ENCODE results near the gene ENTREP1. TPM values are rescaled to one million over a fixed set of nuclear protein-coding genes. Genes with fewer than 3 reads are reported as not detected.

Gene ENTREP1
- total and polyA plus RNA-seq, 2 donors (not counting 1 experiment from before 2014, with no cell fraction given) = 0.06 TPM; not detected in 1

DNA sequence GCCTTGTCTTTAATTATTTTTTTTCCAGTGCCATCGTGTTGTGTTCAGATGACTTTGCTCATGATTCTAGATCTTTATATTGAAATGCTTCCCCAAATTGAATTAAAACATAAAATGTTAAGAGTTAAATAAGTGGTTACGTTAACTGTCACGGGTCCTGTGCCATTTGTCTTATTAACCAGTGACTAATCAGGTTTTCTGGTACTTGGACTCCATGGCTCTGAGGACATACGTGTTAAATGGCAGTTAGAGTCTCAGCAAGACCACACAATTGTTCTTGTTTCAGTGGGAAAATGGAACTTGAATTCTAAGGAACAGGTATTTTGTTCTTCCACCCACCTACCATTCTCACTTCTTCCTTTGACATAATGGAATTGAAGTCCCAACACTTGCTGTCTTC is 32.8 kb downstream of the ENTREP1 start:
- no peak overlapping the region for H2AFZ ChIP-seq (ENCODE audit: low read length)
- no peaks in the 10 kb centered on the region for H3K36me3 ChIP-seq (ENCODE audit: control insufficient read depth, insufficient read depth, low read length)
- H3K27me3 ChIP-seq (ENCODE audit: control insufficient read depth, insufficient read depth, low read length) = no peaks in the 10 kb centered on the region
- no peak overlapping the region for H3K4me2 ChIP-seq (ENCODE audit: extremely low read depth, insufficient read depth, low read length)
- no peak for DNase-seq (ENCODE audit: low read depth in 2 of 2)
- no peak overlapping the region for H3K27ac ChIP-seq (ENCODE audit: insufficient read depth, low read length)
- no peak overlapping the region for H3K9ac ChIP-seq (ENCODE audit: insufficient read depth, low read length)
- TF ChIP-seq, protein P1, sequence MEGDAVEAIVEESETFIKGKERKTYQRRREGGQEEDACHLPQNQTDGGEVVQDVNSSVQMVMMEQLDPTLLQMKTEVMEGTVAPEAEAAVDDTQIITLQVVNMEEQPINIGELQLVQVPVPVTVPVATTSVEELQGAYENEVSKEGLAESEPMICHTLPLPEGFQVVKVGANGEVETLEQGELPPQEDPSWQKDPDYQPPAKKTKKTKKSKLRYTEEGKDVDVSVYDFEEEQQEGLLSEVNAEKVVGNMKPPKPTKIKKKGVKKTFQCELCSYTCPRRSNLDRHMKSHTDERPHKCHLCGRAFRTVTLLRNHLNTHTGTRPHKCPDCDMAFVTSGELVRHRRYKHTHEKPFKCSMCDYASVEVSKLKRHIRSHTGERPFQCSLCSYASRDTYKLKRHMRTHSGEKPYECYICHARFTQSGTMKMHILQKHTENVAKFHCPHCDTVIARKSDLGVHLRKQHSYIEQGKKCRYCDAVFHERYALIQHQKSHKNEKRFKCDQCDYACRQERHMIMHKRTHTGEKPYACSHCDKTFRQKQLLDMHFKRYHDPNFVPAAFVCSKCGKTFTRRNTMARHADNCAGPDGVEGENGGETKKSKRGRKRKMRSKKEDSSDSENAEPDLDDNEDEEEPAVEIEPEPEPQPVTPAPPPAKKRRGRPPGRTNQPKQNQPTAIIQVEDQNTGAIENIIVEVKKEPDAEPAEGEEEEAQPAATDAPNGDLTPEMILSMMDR (conservative IDR thresholded peaks at IDR 0.05 in 1 of 2, IDR thresholded peaks at IDR 0.05 in 1 of 2; ENCODE audit: low read depth in 1 of 2, low read length in 2 of 2) = no peak
- TF ChIP-seq EZH2 (IDR thresholded peaks at IDR 0.05; ENCODE audit: low read length, missing control alignments) = no peak
- H3K9me3 ChIP-seq (ENCODE audit: control insufficient read depth, insufficient read depth, low read depth, low read length) = no peaks in the 10 kb centered on the region
- H3K4me1 ChIP-seq (ENCODE audit: control insufficient read depth, extremely low read depth, insufficient read depth, low read length) = no peaks in the 10 kb centered on the region
- no peak overlapping the region for H3K4me3 ChIP-seq (replicated peaks in 1 of 4; ENCODE audit: control extremely low read depth in 1 of 4, insufficient read depth in 1 of 4, low read depth in 3 of 4, low read length in 4 of 4)
- H4K20me1 ChIP-seq (ENCODE audit: control insufficient read depth, extremely low read depth, insufficient read depth, low read length) = no peaks in the 10 kb centered on the region
- no peaks in the 10 kb centered on the region for H3K79me2 ChIP-seq (ENCODE audit: control insufficient read depth, insufficient read depth, low read length)

DNA sequence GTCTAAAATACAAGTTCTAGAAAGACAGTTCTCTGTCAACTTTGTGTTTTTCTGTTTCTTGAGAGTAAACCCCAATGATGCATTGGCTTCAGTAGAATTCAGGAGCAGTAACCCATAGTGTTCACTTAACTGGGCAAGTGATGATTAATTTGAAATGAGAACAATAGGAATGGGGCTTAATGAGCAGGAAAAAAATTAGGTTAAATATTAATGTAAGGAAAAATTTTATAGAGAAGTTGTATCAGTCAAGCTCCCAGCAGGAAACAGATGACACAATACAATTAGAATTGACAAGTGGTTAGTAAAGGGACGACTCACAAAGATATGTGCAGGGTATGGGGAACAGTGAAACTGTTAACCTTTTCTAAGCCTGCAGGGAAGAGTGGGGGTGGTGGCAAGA is 38.2 kb downstream of the ENTREP1 start:
- Histone ChIP-seq H3K9me3 (ENCODE audit: control insufficient read depth, insufficient read depth, low read depth, low read length) (no peaks in the 10 kb centered on the region), H3K9ac (ENCODE audit: insufficient read depth, low read length) (no peak overlapping the region), H3K27me3 (ENCODE audit: control insufficient read depth, insufficient read depth, low read length) (peaks cover 4% of the 10 kb centered on the region), H3K4me1 (ENCODE audit: control insufficient read depth, extremely low read depth, insufficient read depth, low read length) (no peaks in the 10 kb centered on the region), H4K20me1 (ENCODE audit: control insufficient read depth, extremely low read depth, insufficient read depth, low read length) (no peaks in the 10 kb centered on the region), H3K79me2 (ENCODE audit: control insufficient read depth, insufficient read depth, low read length) (no peaks in the 10 kb centered on the region), H3K27ac (ENCODE audit: insufficient read depth, low read length) (no peak overlapping the region), H3K36me3 (ENCODE audit: control insufficient read depth, insufficient read depth, low read length) (no peaks in the 10 kb centered on the region), H3K4me2 (ENCODE audit: extremely low read depth, insufficient read depth, low read length) (no peak overlapping the region), H2AFZ (ENCODE audit: low read length) (no peak overlapping the region), H3K4me3 (replicated peaks in 1 of 4; ENCODE audit: control extremely low read depth in 1 of 4, insufficient read depth in 1 of 4, low read depth in 3 of 4, low read length in 4 of 4) (no peak overlapping the region)
- TF ChIP-seq, protein P1 (conservative IDR thresholded peaks at IDR 0.05 in 1 of 2, IDR thresholded peaks at IDR 0.05 in 1 of 2; ENCODE audit: low read depth in 1 of 2, low read length in 2 of 2) = no peak
- TF ChIP-seq EZH2 (IDR thresholded peaks at IDR 0.05; ENCODE audit: low read length, missing control alignments) = no peak
- DNase-seq (ENCODE audit: low read depth in 2 of 2) = no peak

DNA sequence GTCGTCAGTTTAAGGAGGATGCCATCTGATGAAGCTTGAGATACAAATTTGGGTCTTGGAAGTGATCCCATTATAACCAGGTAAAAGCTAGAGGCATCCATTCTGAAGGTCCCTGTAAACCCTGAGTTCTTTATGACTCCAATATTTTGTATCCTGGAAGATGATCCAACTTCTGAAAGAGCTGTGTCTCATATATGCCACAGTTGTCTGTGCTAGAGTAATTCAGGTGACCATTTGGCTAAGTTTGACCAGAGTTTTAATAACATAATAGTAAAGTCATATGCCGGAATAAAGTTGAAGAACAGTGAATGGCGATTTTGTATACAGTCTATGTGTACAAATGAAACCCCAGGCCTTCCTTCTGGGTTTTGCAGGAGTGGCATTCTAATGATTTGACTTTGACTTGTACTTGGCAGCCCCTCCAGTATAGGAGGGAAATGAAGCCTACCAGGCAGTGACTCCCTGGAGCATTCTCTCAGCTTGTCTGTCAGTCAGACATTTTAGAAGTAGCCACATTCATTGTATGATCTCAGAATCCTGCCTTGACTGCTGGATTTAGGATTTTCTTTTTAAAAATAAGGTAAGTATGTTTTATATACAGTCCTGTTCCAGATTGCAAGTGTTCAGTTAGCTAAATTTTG is 39.6 kb downstream of the ENTREP1 start:
- no peaks in the 10 kb centered on the region for H3K36me3 ChIP-seq (ENCODE audit: control insufficient read depth, insufficient read depth, low read length)
- DNase-seq (ENCODE audit: low read depth in 2 of 2) = no peak
- H3K4me2 ChIP-seq (ENCODE audit: extremely low read depth, insufficient read depth, low read length) = no peak overlapping the region
- TF ChIP-seq, protein P1 (conservative IDR thresholded peaks at IDR 0.05 in 1 of 2, IDR thresholded peaks at IDR 0.05 in 1 of 2; ENCODE audit: low read depth in 1 of 2, low read length in 2 of 2) = no peak
- TF ChIP-seq EZH2 (IDR thresholded peaks at IDR 0.05; ENCODE audit: low read length, missing control alignments) = no peak
- H3K27ac ChIP-seq (ENCODE audit: insufficient read depth, low read length) = no peak overlapping the region
- no peak overlapping the region for H3K4me3 ChIP-seq (replicated peaks in 1 of 4; ENCODE audit: control extremely low read depth in 1 of 4, insufficient read depth in 1 of 4, low read depth in 3 of 4, low read length in 4 of 4)
- no peak overlapping the region for H2AFZ ChIP-seq (ENCODE audit: low read length)
- H3K9ac ChIP-seq (ENCODE audit: insufficient read depth, low read length) = no peak overlapping the region
- H4K20me1 ChIP-seq (ENCODE audit: control insufficient read depth, extremely low read depth, insufficient read depth, low read length) = no peaks in the 10 kb centered on the region
- H3K9me3 ChIP-seq (ENCODE audit: control insufficient read depth, insufficient read depth, low read depth, low read length) = no peaks in the 10 kb centered on the region
- peaks cover 4% of the 10 kb centered on the region for H3K27me3 ChIP-seq (ENCODE audit: control insufficient read depth, insufficient read depth, low read length)
- no peaks in the 10 kb centered on the region for H3K79me2 ChIP-seq (ENCODE audit: control insufficient read depth, insufficient read depth, low read length)
- no peaks in the 10 kb centered on the region for H3K4me1 ChIP-seq (ENCODE audit: control insufficient read depth, extremely low read depth, insufficient read depth, low read length)

Data from fibroblast of lung (primary cell).